HepG2 (cell line): ENCODE data around the gene AGRN. TPM values are rescaled to one million over a fixed set of nuclear protein-coding genes. Genes with fewer than 3 reads are reported as not detected.

Experiments used
- ATAC-seq: fragments of 200-7000 bp; cut with Tn5 transposase; 3 replicates; pipeline ENCODE4 v1.9.1; 2020; ENCODE audit warnings: mild to moderate bottlenecking, moderate library complexity
- BruUV-seq: library from RNA; stranded (reverse); fragments of 400-500 nt; replicated peaks from 2 replicates; lab custom pipeline; 2021; lab: Mats Ljungman, UMichigan
- CTCF ChIA-PET: fragments of 300-600 bp; formaldehyde crosslinking; extraction: SDS; loops from one replicate; lab custom pipeline; 2021; ENCODE audit warnings: low total read pairs, inconsistent platforms, low intra/inter-chr PET ratio; lab: Yijun Ruan, JAX
- POLR2A ChIA-PET: fragments of 350-600 bp; sonication (Branson Sonifier 250); formaldehyde crosslinking; loops from one replicate; lab custom pipeline; 2020; ENCODE audit warnings: antibody characterized with exemption, inconsistent platforms; lab: Yijun Ruan, JAX
- DNase-seq: peaks from one replicate; pipeline ENCODE4 v3.0.0-alpha.2; 2015; ENCODE audit warnings: low spot score
- FAIRE-seq: peaks from 3 replicates; lab custom pipeline; 2011; peaks lifted over from hg19 to GRCh38; lab: Jason Lieb, UNC
- H2AFZ ChIP-seq: one replicate; pipeline ENCODE4 v1.6.1; 2011; ENCODE audit warnings: low read length, inconsistent platforms
- H3K27ac ChIP-seq: fragments of 300-600 bp; 3 replicates; pipeline ENCODE4 v1.8.0; 2011; ENCODE audit warnings: mixed run types, mild to moderate bottlenecking, mixed read lengths, low read length, inconsistent platforms; ENCODE audit not compliant: insufficient read depth; ENCODE audit errors: extremely low read length
- H3K27me3 ChIP-seq, 2 experiments: fragments of 200-600 bp in 1 of 2; 2 replicates in 1 of 2; 3 replicates in 1 of 2; pipeline versions ENCODE4 v1.6.0 to v1.8.0; 2011; ENCODE audit warnings: low read length in 2 of 2, mild to moderate bottlenecking in 2 of 2, moderate library complexity in 2 of 2, inconsistent platforms in 1 of 2; ENCODE audit not compliant: insufficient read depth in 2 of 2, control insufficient read depth in 1 of 2
- H3K36me3 ChIP-seq, 2 experiments: fragments of 200-600 bp in 1 of 2; replicated peaks in 1 of 2; 2 replicates in 1 of 2; 3 replicates in 1 of 2; pipeline versions ENCODE4 v1.5.1 to v1.8.0; 2011; ENCODE audit warnings: low read length in 2 of 2, inconsistent platforms in 1 of 2; ENCODE audit not compliant: insufficient read depth in 2 of 2, control insufficient read depth in 1 of 2
- H3K4me1 ChIP-seq: 2 replicates; pipeline ENCODE4 v1.5.1; 2012; ENCODE audit warnings: low read length, inconsistent platforms; ENCODE audit not compliant: insufficient read depth
- H3K4me2 ChIP-seq: 2 replicates; pipeline ENCODE4 v1.6.0; 2011; ENCODE audit warnings: low read depth, low read length, inconsistent platforms
- H3K4me3 ChIP-seq, 3 experiments: fragments of 200-600 bp in 1 of 3; sonication (generic), shearing (Covaris generic) in 1 of 3; replicated peaks in 1 of 3; 2 replicates each; pipeline ENCODE4 v1.5.1; 2011 to 2016; ENCODE audit warnings: low read length in 3 of 3, inconsistent platforms in 2 of 3, low read depth in 2 of 3, mild to moderate bottlenecking in 2 of 3, control low read depth in 1 of 3, mixed read lengths in 1 of 3; ENCODE audit not compliant: insufficient read depth in 1 of 3
- H3K79me2 ChIP-seq: one replicate; pipeline ENCODE4 v1.6.1; 2011; ENCODE audit warnings: low read length, inconsistent platforms; ENCODE audit not compliant: insufficient read depth
- H3K9ac ChIP-seq: 2 replicates; pipeline ENCODE4 v1.6.0; 2011; ENCODE audit warnings: mild to moderate bottlenecking, low read depth, low read length, inconsistent platforms; ENCODE audit not compliant: insufficient read depth
- H3K9me3 ChIP-seq: 2 replicates; pipeline ENCODE4 v1.5.1; 2012; ENCODE audit warnings: mild to moderate bottlenecking, low read length
- H4K20me1 ChIP-seq: 2 replicates; pipeline ENCODE4 v1.6.0; 2011; ENCODE audit warnings: inconsistent platforms, mild to moderate bottlenecking, low read length, moderate library complexity; ENCODE audit not compliant: insufficient read depth
- AHR ChIP-seq: IDR thresholded peaks from 2 replicates; pipeline ENCODE4 v1.6.1; 2018; ENCODE audit warnings: missing genetic modification reagents, missing compliant biosample characterization
- ARID2 ChIP-seq: sonication (generic); formaldehyde crosslinking; IDR thresholded peaks from 2 replicates; pipeline ENCODE4 v1.8.1; 2022; ENCODE audit warnings: mild to moderate bottlenecking, missing genetic modification reagents, borderline replicate concordance
- BORCS8-MEF2B ChIP-seq: sonication (generic); formaldehyde crosslinking; IDR thresholded peaks from 2 replicates; pipeline ENCODE4 v1.8.0; 2022; ENCODE audit warnings: mild to moderate bottlenecking, missing genetic modification reagents
- CBX2 ChIP-seq, 2 experiments: fragments of 200-600 bp in 1 of 2; sonication (generic); formaldehyde crosslinking in 1 of 2; IDR thresholded peaks; 2 replicates each; pipeline versions ENCODE4 v1.7.0 to v1.8.1; 2018 to 2022; ENCODE audit warnings: low read depth in 2 of 2, low read length in 1 of 2, mild to moderate bottlenecking in 1 of 2, missing genetic modification reagents in 1 of 2
- DR1 ChIP-seq: sonication (generic); formaldehyde crosslinking; IDR thresholded peaks from 2 replicates; pipeline ENCODE4 v1.8.0; 2021; ENCODE audit warnings: mild to moderate bottlenecking, missing genetic modification reagents, inconsistent platforms
- GMEB2 ChIP-seq: IDR thresholded peaks from 2 replicates; pipeline ENCODE4 v1.6.1; 2016; ENCODE audit warnings: missing biosample characterization, missing genetic modification reagents, low read depth
- GPBP1L1 ChIP-seq: sonication (generic); formaldehyde crosslinking; IDR thresholded peaks from 2 replicates; pipeline ENCODE4 v1.5.0; 2020; ENCODE audit warnings: mild to moderate bottlenecking, missing genetic modification reagents
- HIC2 ChIP-seq: sonication (generic); formaldehyde crosslinking; IDR thresholded peaks from 2 replicates; pipeline ENCODE4 v1.9.0; 2022; ENCODE audit warnings: low read depth, missing genetic modification reagents
- KLF16 ChIP-seq, 2 experiments: sonication (generic) in 1 of 2; formaldehyde crosslinking in 1 of 2; IDR thresholded peaks; 2 replicates each; pipeline versions ENCODE4 v1.6.1 to v1.8.0; 2016 to 2023; ENCODE audit warnings: missing genetic modification reagents in 2 of 2, missing compliant biosample characterization in 1 of 2
- MZF1 ChIP-seq: sonication (generic); formaldehyde crosslinking; IDR thresholded peaks from 2 replicates; pipeline ENCODE4 v1.8.1; 2023; ENCODE audit warnings: mild to moderate bottlenecking, missing genetic modification reagents, borderline replicate concordance
- PAX8 ChIP-seq: sonication (generic); formaldehyde crosslinking; IDR thresholded peaks from 2 replicates; pipeline ENCODE4 v1.8.0; 2022; ENCODE audit warnings: mild to moderate bottlenecking, missing genetic modification reagents, borderline replicate concordance
- SKI ChIP-seq: fragments of 450-650 bp; IDR thresholded peaks from one replicate; pipeline ENCODE4 v1.6.1; 2018; ENCODE audit warnings: mild to moderate bottlenecking; ENCODE audit not compliant: partially characterized antibody
- TBL1XR1 ChIP-seq: fragments of 150-350 bp; IDR thresholded peaks from 2 replicates; pipeline ENCODE4 v1.6.1; 2014; ENCODE audit warnings: borderline replicate concordance, low read length; ENCODE audit not compliant: partially characterized antibody
- ZFX ChIP-seq: sonication (generic); formaldehyde crosslinking; IDR thresholded peaks from 2 replicates; pipeline ENCODE4 v1.4.0; 2020; ENCODE audit warnings: mild to moderate bottlenecking, low read depth, missing genetic modification reagents, moderate library complexity
- ZNF326 ChIP-seq: sonication (generic); formaldehyde crosslinking; IDR thresholded peaks from 2 replicates; pipeline ENCODE4 v1.4.0; 2020; ENCODE audit warnings: missing genetic modification reagents, borderline replicate concordance
- ZNF329 ChIP-seq: sonication (generic); formaldehyde crosslinking; IDR thresholded peaks from 2 replicates; pipeline ENCODE4 v1.9.0; 2021; ENCODE audit warnings: low read depth, mild to moderate bottlenecking, missing genetic modification reagents
- ZNF891 ChIP-seq: sonication (generic); formaldehyde crosslinking; IDR thresholded peaks from 2 replicates; pipeline ENCODE4 v1.5.0; 2020; ENCODE audit warnings: mild to moderate bottlenecking, missing genetic modification reagents
- WGBS: methylation state at CpG from one replicate; pipeline ENCODE4 v1.1.6; 2017; ENCODE audit warnings: low lambda C conversion rate; 5-methylcytosine and 5-hydroxymethylcytosine counted together
- in situ Hi-C: cut with HindIII; loops from 2 replicates; pipeline ENCODE4 v1.10.0; 2017; ENCODE audit warnings: low pct_unique_long_range_greater_than_20kb; ENCODE audit not compliant: extremely low pct_ligation_motif_present
- intact Hi-C: fragments of 100-400 bp; cut with micrococcal nuclease; formaldehyde crosslinking; loops from one replicate; pipeline ENCODE4 v1.10.0; 2022; ENCODE audit not compliant: unreplicated experiment
- polyA plus RNA-seq, 8 experiments: library from polyadenylated mRNA; depleted of rRNA in 3 of 8; stranded (reverse) in 7 of 8; unstranded in 1 of 8; fragments of >200 nt; fragmentation: Illumina TruSeq in 4 of 8; extraction: Trizol in 4 of 8; gene quantifications; 2 replicates each; pipeline versions ENCODE4 v1.2.1 to v1.2.3, GENCODE V29; 2011 to 2016; ENCODE audit warnings: low read depth in 4 of 8, missing spikeins in 1 of 8, mixed read lengths in 1 of 8; ENCODE audit not compliant: insufficient read depth in 1 of 8
- total RNA-seq, 5 experiments: library from RNA; depleted of rRNA; stranded (reverse); fragments of >200 nt; fragmentation: Illumina TruSeq; extraction: Trizol; gene quantifications; 2 replicates each; pipeline ENCODE4 v1.2.3, GENCODE V29; 2016; ENCODE audit warnings: low read depth in 1 of 5

Gene AGRN
- total and polyA plus RNA-seq, 2 of the 13 experiments (the other 11 are each of a cell fraction or from before 2014, with no cell fraction given) = 29.8 to 65.2 TPM

- Histone ChIP-seq H3K9me3 (peaks cover 6% of the 10 kb centered on the region), H3K4me3 (no peak overlapping the region), H2AFZ (no peak overlapping the region), H3K4me2 (no peak overlapping the region), H3K4me1 (peaks cover 21% of the 10 kb centered on the region), H3K9ac (no peak overlapping the region), H3K27ac (no peak overlapping the region), H3K27me3 (peaks cover 0 to 9% of the 10 kb centered on the region in 2 experiments; a peak in 2 of 5 replicates), H4K20me1 (no peaks in the 10 kb centered on the region), H3K36me3 (no peaks in the 10 kb centered on the region), H3K79me2 (no peaks in the 10 kb centered on the region)
- intact Hi-C loops = no loop called here
- no TSS peak for BruUV-seq
- 90% methylated on average over 10 of the region's 10 CpGs for WGBS
- in situ Hi-C loops = no loop called here
- POLR2A ChIA-PET = no interaction called here
- FAIRE-seq (no peak), DNase-seq (no peak), ATAC-seq (no peak)
- CTCF ChIA-PET = no interaction called here
- TF ChIP-seq CBX2 (IDR thresholded peaks at IDR 0.05; ENCODE audit: low read depth, low read length) = no peak
- TF ChIP-seq CBX2 (CRISPR knock-in tag; IDR thresholded peaks at IDR 0.05; ENCODE audit: low read depth) = no peak
- TF ChIP-seq DR1 = no peak
- no peak for TF ChIP-seq GPBP1L1 (CRISPR knock-in tag)
- no peak for TF ChIP-seq AHR (CRISPR knock-in tag)
- no peak for TF ChIP-seq GMEB2 (CRISPR knock-in tag)
- no peak for TF ChIP-seq ZNF326
- no peak for TF ChIP-seq SKI
- no peak for TF ChIP-seq ARID2 (CRISPR knock-in tag)
- TF ChIP-seq ZNF329 = no peak
- no peak for TF ChIP-seq BORCS8-MEF2B
- no peak for TF ChIP-seq KLF16 (CRISPR knock-in tag; IDR thresholded peaks at IDR 0.05)
- no peak for TF ChIP-seq ZNF891 (CRISPR knock-in tag)
- TF ChIP-seq HIC2 (CRISPR knock-in tag) = no peak
- TF ChIP-seq PAX8 = no peak
- TF ChIP-seq TBL1XR1 = no peak
- no peak for TF ChIP-seq MZF1 (CRISPR knock-in tag)
- no peak for TF ChIP-seq ZFX (CRISPR knock-in tag)
These were observed 28.0 kb upstream of the AGRN start for GRCh38 chr1:991895-992294.
